GM12878 (cell line): ENCODE results near the gene CHEK1. TPM values are rescaled to one million over a fixed set of nuclear protein-coding genes. Genes with fewer than 3 reads are reported as not detected.

Experiments
- ATAC-seq: fragments of 200-7000 bp; cut with Tn5 transposase; 3 replicates; pipeline ENCODE4 v1.9.1; 2020; ENCODE audit warnings: mild to moderate bottlenecking, moderate library complexity
- BruUV-seq: library from RNA; stranded (reverse); fragments of 400-500 nt; replicated peaks from 2 replicates; lab custom pipeline; 2021; lab: Mats Ljungman, UMichigan
- CTCF ChIA-PET: fragments of 300-600 bp; sonication (Branson Sonifier 250); formaldehyde crosslinking; extraction: SDS; loops from one replicate; lab custom pipeline; 2021; ENCODE audit warnings: inconsistent platforms; lab: Yijun Ruan, JAX
- POLR2A ChIA-PET: fragments of 350-600 bp; formaldehyde crosslinking; extraction: SDS; loops from one replicate; lab custom pipeline; 2021; ENCODE audit warnings: inconsistent platforms; lab: Charles Lee
- RAD21 ChIA-PET: fragments of 300-600 bp; sonication (Branson Sonifier 250); formaldehyde crosslinking; loops from one replicate; lab custom pipeline; 2023; ENCODE audit warnings: antibody characterized with exemption; ENCODE audit not compliant: unreplicated experiment; lab: Charles Lee
- SMC1A ChIA-PET: fragments of 300-600 bp; sonication (Branson Sonifier 250); formaldehyde crosslinking; loops from one replicate; lab custom pipeline; 2023; ENCODE audit not compliant: unreplicated experiment, uncharacterized antibody; lab: Charles Lee
- DNase-seq: peaks from one replicate; pipeline ENCODE4 v3.0.0-alpha.2; 2011; ENCODE audit warnings: low read depth, low spot score
- FAIRE-seq: peaks from 3 replicates; lab custom pipeline; 2011; peaks lifted over from hg19 to GRCh38; lab: Jason Lieb, UNC
- H2AFZ ChIP-seq: 2 replicates; pipeline ENCODE4 v1.6.0; 2011; ENCODE audit warnings: low read depth, low read length, control low read depth; ENCODE audit not compliant: control insufficient read depth
- H3K27ac ChIP-seq: 2 replicates; pipeline ENCODE4 v1.5.1; 2011; ENCODE audit warnings: control low read depth; ENCODE audit not compliant: control insufficient read depth, insufficient read depth
- H3K27me3 ChIP-seq, 2 experiments: replicated peaks in 1 of 2; 2 replicates each; pipeline versions ENCODE4 v1.6.0 to v1.6.1; 2011; ENCODE audit warnings: low read length in 1 of 2; ENCODE audit not compliant: control insufficient read depth in 2 of 2, insufficient read depth in 2 of 2
- H3K36me3 ChIP-seq, 2 experiments: 2 replicates each; pipeline ENCODE4 v1.5.1; 2011; ENCODE audit warnings: low read length in 1 of 2; ENCODE audit not compliant: control insufficient read depth in 2 of 2, insufficient read depth in 2 of 2
- H3K4me1 ChIP-seq: 2 replicates; pipeline ENCODE4 v1.6.1; 2011; ENCODE audit warnings: mild to moderate bottlenecking, low read length, moderate library complexity, mixed read lengths; ENCODE audit not compliant: control insufficient read depth, insufficient read depth
- H3K4me2 ChIP-seq: 2 replicates; pipeline ENCODE4 v1.6.0; 2011; ENCODE audit warnings: control low read depth; ENCODE audit not compliant: control insufficient read depth, insufficient read depth
- H3K4me3 ChIP-seq: fragments of 200-600 bp; sonication (generic); 2 replicates; pipeline ENCODE4 v1.5.1; 2016
- H3K79me2 ChIP-seq: 2 replicates; pipeline ENCODE4 v1.6.0; 2011; ENCODE audit warnings: low read length; ENCODE audit not compliant: control insufficient read depth, insufficient read depth
- H3K9ac ChIP-seq: 2 replicates; pipeline ENCODE4 v1.8.0; 2011; ENCODE audit warnings: low read length, control low read depth, mixed read lengths; ENCODE audit not compliant: control insufficient read depth, insufficient read depth
- H3K9me3 ChIP-seq: replicated peaks from 3 replicates; pipeline ENCODE4 v1.5.1; 2011; ENCODE audit warnings: mild to moderate bottlenecking, low read length; ENCODE audit not compliant: control insufficient read depth, insufficient read depth
- H4K20me1 ChIP-seq: 2 replicates; pipeline ENCODE4 v1.6.0; 2011; ENCODE audit not compliant: control insufficient read depth, insufficient read depth
- CBFB ChIP-seq: IDR thresholded peaks from 2 replicates; pipeline ENCODE4 v1.6.1; 2016; ENCODE audit warnings: antibody characterized with exemption, low read depth
- CBX3 ChIP-seq: fragments of 200-600 bp; sonication (generic); IDR thresholded peaks from 2 replicates; pipeline ENCODE4 v1.6.1; 2016; ENCODE audit warnings: low read depth, borderline replicate concordance
- EP300 ChIP-seq, 2 experiments: fragments of 150-350 bp in 1 of 2; IDR thresholded peaks; 2 replicates each; pipeline ENCODE4 v1.6.1; 2011 to 2012; ENCODE audit warnings: low read depth in 2 of 2, low read length in 2 of 2, borderline replicate concordance in 1 of 2, improper control_type of control experiment in 1 of 2, inconsistent platforms in 1 of 2; ENCODE audit not compliant: control insufficient read depth in 1 of 2
- FOXK2 ChIP-seq: fragments of 450-650 bp; IDR thresholded peaks from 2 replicates; pipeline ENCODE4 v1.6.1; 2017; ENCODE audit warnings: mild to moderate bottlenecking, moderate library complexity
- GATAD2B ChIP-seq: fragments of 450-650 bp; conservative IDR thresholded peaks from 2 replicates; pipeline ENCODE4 v1.6.1; 2017; ENCODE audit warnings: low read depth, mild to moderate bottlenecking, moderate library complexity
- IRF4 ChIP-seq: IDR thresholded peaks from 2 replicates; pipeline ENCODE4 v1.6.1; 2011; ENCODE audit warnings: low read depth, low read length
- LARP7 ChIP-seq: fragments of 450-650 bp; IDR thresholded peaks from 2 replicates; pipeline ENCODE4 v1.6.1; 2017; ENCODE audit warnings: mild to moderate bottlenecking
- PBX3 ChIP-seq: IDR thresholded peaks from 2 replicates; pipeline ENCODE4 v1.6.1; 2011; ENCODE audit warnings: mild to moderate bottlenecking, low read depth, low read length, moderate library complexity; ENCODE audit not compliant: insufficient replicate concordance
- POLR2A ChIP-seq: IDR thresholded peaks from 2 replicates; pipeline ENCODE4 v1.6.1; 2011; ENCODE audit warnings: low read depth, mild to moderate bottlenecking, low read length
- RELB ChIP-seq: fragments of 450-650 bp; IDR thresholded peaks from 2 replicates; pipeline ENCODE4 v1.6.1; 2017; ENCODE audit warnings: low read depth, mild to moderate bottlenecking, moderate library complexity
- RUNX3 ChIP-seq: IDR thresholded peaks from 2 replicates; pipeline ENCODE4 v1.6.1; 2012; ENCODE audit warnings: low read length, inconsistent platforms
- SREBF1 ChIP-seq: IDR thresholded peaks from 2 replicates; pipeline ENCODE4 v1.6.1; 2012; ENCODE audit warnings: mild to moderate bottlenecking, low read length
- STAT1 ChIP-seq: fragments of 450-650 bp; conservative IDR thresholded peaks from 2 replicates; pipeline ENCODE4 v1.6.1; 2014; ENCODE audit warnings: antibody characterized with exemption, mild to moderate bottlenecking
- ZNF24 ChIP-seq: fragments of 450-650 bp; IDR thresholded peaks from 2 replicates; pipeline ENCODE4 v1.6.1; 2017; ENCODE audit warnings: antibody characterized with exemption, mild to moderate bottlenecking
- WGBS: methylation state at CpG from one replicate; pipeline ENCODE4 v1.1.6; 2016; ENCODE audit warnings: low lambda C conversion rate; ENCODE audit not compliant: insufficient replicate concordance, insufficient coverage; ENCODE audit errors: missing lambda C conversion rate; 5-methylcytosine and 5-hydroxymethylcytosine counted together
- in situ Hi-C: fragments of 300-500 bp; cut with MboI; formaldehyde crosslinking; loops from 9 replicates; pipeline ENCODE4 v1.14.3; 2018; ENCODE audit warnings: mixed read lengths
- intact Hi-C: fragments of 100-400 bp; cut with micrococcal nuclease; formaldehyde crosslinking; loops from one replicate; pipeline ENCODE4 v1.14.2; 2022; ENCODE audit not compliant: unreplicated experiment
- polyA plus RNA-seq, 11 experiments: library from polyadenylated mRNA; depleted of rRNA in 4 of 11; unstranded in 6 of 11; stranded (reverse) in 5 of 11; fragments of >200 nt; fragmentation: Nextera tagmentation in 4 of 11; fragmentation: Illumina TruSeq in 1 of 11; extraction: Ambion mirVana in 4 of 11; extraction: Trizol in 1 of 11; gene quantifications; 1 replicate in 1 of 11; 2 replicates in 10 of 11; pipeline versions ENCODE4 v1.2.1 to v1.2.3, GENCODE V29; 2011 to 2016; ENCODE audit warnings: inconsistent platforms in 2 of 11, missing spikeins in 2 of 11, low read depth in 1 of 11
- total RNA-seq, 4 experiments: library from RNA; depleted of rRNA in 3 of 4; stranded (reverse); fragments of >200 nt in 3 of 4; fragmentation: Illumina TruSeq in 1 of 4; extraction: Trizol in 1 of 4; gene quantifications; 2 replicates each; pipeline versions ENCODE4 v1.2.1 to v1.2.3, GENCODE V29; 2013 to 2021

Gene CHEK1
- total and polyA plus RNA-seq, 10 of the 15 experiments (the other 5 are each of a cell fraction or from before 2014, with no cell fraction given) = 42.1 to 72.9 (median 65.6) TPM

GRCh38 chr11:125579811-125580210 lies 45.2 kb upstream of the CHEK1 start:
- Histone ChIP-seq H2AFZ (no peak overlapping the region), H3K4me1 (no peaks in the 10 kb centered on the region), H3K27ac (no peak overlapping the region), H3K9ac (no peak overlapping the region), H3K4me2 (no peak overlapping the region), H4K20me1 (no peaks in the 10 kb centered on the region), H3K9me3 (no peaks in the 10 kb centered on the region), H3K36me3 (peaks cover 14 to 35% of the 10 kb centered on the region in 2 experiments), H3K4me3 (no peak overlapping the region), H3K79me2 (no peaks in the 10 kb centered on the region), H3K27me3 (no peaks in the 10 kb centered on the region)
- CTCF ChIA-PET = interaction anchor here (1.1 to 1.2 kb wide), 2 partner anchors 10 to 48 kb away, joined by 3 to 4 read pairs; partner anchors contain the start of gene EI24
- WGBS = 80% methylated on average over 5 of the region's 5 CpGs
- ATAC-seq (no peak), DNase-seq (no peak), FAIRE-seq (no peak)
- in situ Hi-C loops (no loop called here), intact Hi-C loops (no loop called here)
- POLR2A ChIA-PET = interaction anchor here (1.6 to 2.8 kb wide), 2 partner anchors 8 to 10 kb away, joined by 3 to 8 read pairs; partner anchors contain the start of gene EI24
- no TSS peak for BruUV-seq
- no peak for TF ChIP-seq FOXK2
- no peak for TF ChIP-seq ZNF24
- no peak for TF ChIP-seq LARP7
- TF ChIP-seq CBX3 = no peak
- no peak for TF ChIP-seq STAT1
- TF ChIP-seq IRF4 = no peak
- no peak for TF ChIP-seq SREBF1
- no peak for TF ChIP-seq PBX3
- no peak for TF ChIP-seq GATAD2B
- TF ChIP-seq RELB = no peak
- TF ChIP-seq RUNX3 = no peak
- no peak for TF ChIP-seq EP300 (IDR thresholded peaks at IDR 0.05; ENCODE audit: borderline replicate concordance in 1 of 2, control insufficient read depth in 1 of 2, low read depth in 2 of 2, low read length in 2 of 2)
- TF ChIP-seq CBFB = no peak
- TF ChIP-seq POLR2A = no peak
- SMC1A ChIA-PET = no interaction called here
- RAD21 ChIA-PET = interaction anchor here (1.5 kb wide), 1 partner anchor 12 kb away, joined by 4 read pairs; no protein-coding TSS in a partner anchor
